ENCODE results near the gene COMMD1.
"Not testable (repeated sequence)": the region's sequence is repeated elsewhere in the genome, so short reads cannot be mapped to it uniquely, and the experiment has no call there.

COMMD1 gene

DNA sequence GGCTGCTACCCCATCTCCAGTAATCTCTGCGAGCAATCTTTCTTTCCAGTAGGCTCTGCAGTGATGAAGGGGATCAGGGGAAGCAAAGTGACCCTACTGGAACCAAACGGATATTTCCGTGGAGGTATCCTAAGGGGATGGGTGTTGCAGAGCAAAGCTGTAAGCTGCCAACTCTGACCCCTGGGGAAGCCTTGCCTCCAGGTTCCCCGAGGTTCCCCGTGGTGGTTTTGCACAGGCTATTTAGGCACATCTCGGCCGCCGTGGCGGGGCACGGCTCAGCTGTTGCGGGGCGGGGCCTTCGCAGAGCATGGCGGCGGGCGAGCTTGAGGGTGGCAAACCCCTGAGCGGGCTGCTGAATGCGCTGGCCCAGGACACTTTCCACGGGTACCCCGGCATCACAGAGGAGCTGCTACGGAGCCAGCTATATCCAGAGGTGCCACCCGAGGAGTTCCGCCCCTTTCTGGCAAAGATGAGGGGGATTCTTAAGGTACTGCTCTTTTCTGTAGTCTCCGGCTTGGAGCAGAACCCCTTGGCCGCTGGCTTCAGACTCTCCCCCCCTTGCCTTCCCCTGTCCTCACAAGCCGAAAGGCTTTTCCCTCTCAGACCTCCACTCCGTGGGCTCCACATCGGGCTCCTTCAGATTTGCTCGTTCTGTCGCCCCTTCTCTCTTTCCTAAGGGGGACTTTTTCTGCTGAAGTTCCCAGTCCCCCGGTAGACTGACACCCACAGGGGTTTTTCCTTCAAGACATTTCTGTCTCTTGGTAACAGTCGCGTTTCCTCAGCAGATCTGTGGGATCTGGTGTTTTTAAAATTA is at the start of gene COMMD1:
TSS of gene COMMD1 (plus strand) at position 303 of the 814 bp plus-strand sequence. CDS start at position 308, 5 bp downstream.
- peak within 1 kb of the TSS; percentile 96 for H3K4me3 Mint-ChIP-seq
- H3K36me3 Mint-ChIP-seq (ENCODE audit: low read depth): no peaks in the 10 kb centered on the region
- no peaks in the 10 kb centered on the region for H3K27me3 Mint-ChIP-seq (ENCODE audit: low read depth)
- H3K9me3 Mint-ChIP-seq: no peaks in the 10 kb centered on the region
- peaks cover 22% of the 10 kb centered on the region for H3K4me1 Mint-ChIP-seq (ENCODE audit: low read depth)
- peak within 1 kb of the TSS; percentile 85 for H3K27ac Mint-ChIP-seq

- Mint-ChIP-seq H3K36me3 (ENCODE audit: low read depth) (peaks cover 4% of the 10 kb centered on the region), H3K27ac (no peak overlapping the region), H3K4me3 (no peak overlapping the region), H3K4me1 (ENCODE audit: low read depth) (peaks cover 19% of the 10 kb centered on the region), H3K9me3 (no peaks in the 10 kb centered on the region), H3K27me3 (ENCODE audit: low read depth) (no peaks in the 10 kb centered on the region)
Measured at GRCh38 chr2:61857224-61857623, 48.2 kb upstream of the COMMD1 start.

GRCh38 chr2:61862085-61862484 is 43.4 kb upstream of the COMMD1 start:
- H3K9me3 Mint-ChIP-seq: no peaks in the 10 kb centered on the region
- no peaks in the 10 kb centered on the region for H3K27me3 Mint-ChIP-seq (ENCODE audit: low read depth)
- H3K4me1 Mint-ChIP-seq (ENCODE audit: low read depth): peaks cover 2% of the 10 kb centered on the region
- H3K4me3 Mint-ChIP-seq: no peak overlapping the region
- H3K36me3 Mint-ChIP-seq (ENCODE audit: low read depth): peaks cover 27% of the 10 kb centered on the region
- no peak overlapping the region for H3K27ac Mint-ChIP-seq

DNA sequence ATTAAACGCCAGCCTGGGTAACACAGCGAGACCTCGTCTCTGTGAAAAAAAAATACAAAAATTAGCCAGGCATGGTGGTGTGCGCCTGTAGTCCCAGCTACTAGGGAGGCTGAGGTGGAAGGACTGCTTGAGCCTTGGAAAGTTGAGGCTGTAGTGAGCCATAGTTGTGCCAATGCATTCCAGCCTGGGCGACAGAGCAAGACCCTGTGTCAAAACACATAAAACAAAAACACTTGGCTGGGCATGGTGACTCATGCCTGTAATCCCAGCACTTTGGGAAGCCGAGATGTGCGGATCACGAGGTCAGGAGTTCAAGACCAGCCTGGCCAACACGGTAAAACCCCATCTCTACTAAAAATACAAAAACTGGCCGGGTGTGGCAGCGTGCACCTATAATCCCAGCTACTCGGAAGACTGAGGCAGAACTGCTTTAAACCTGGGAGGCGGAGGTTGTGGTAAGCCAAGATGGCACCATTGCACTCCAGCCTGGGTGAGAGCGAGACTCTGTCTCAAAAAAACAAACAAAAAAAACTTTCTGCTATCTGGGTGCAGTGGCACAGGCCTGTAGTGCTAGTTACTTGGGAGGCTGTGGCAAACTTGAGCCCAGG is 38.9 kb upstream of the COMMD1 start:
- H3K27ac Mint-ChIP-seq; H3K4me1 Mint-ChIP-seq (ENCODE audit: low read depth); H3K9me3 Mint-ChIP-seq; H3K4me3 Mint-ChIP-seq; H3K27me3 Mint-ChIP-seq (ENCODE audit: low read depth): not testable (repeated sequence)
- peaks cover 44% of the 10 kb centered on the region for H3K36me3 Mint-ChIP-seq (ENCODE audit: low read depth)

DNA sequence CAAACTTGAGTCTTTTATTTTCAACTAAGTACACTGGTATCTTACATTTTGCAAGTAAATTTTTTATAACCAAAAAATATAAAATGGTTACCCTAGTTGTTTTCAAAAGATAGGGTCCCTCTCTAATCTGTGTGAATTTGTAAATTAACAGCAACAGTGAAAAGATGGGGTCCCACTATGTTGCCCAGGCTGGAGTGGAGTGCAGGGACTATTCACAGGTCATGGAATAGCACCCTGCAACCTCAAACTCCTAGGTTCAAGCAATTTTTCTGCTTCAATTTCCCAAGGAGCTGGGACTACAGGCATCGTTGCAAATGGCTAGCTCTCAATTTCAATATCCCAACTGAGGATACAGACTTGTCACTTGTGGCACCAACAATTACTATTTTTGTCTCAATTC is 29.1 kb upstream of the COMMD1 start:
- Mint-ChIP-seq H3K9me3 (no peaks in the 10 kb centered on the region), H3K4me3 (no peak overlapping the region), H3K36me3 (ENCODE audit: low read depth) (peaks cover 39% of the 10 kb centered on the region), H3K4me1 (ENCODE audit: low read depth) (peaks cover 3% of the 10 kb centered on the region), H3K27ac (no peak overlapping the region), H3K27me3 (ENCODE audit: low read depth) (no peaks in the 10 kb centered on the region)

DNA sequence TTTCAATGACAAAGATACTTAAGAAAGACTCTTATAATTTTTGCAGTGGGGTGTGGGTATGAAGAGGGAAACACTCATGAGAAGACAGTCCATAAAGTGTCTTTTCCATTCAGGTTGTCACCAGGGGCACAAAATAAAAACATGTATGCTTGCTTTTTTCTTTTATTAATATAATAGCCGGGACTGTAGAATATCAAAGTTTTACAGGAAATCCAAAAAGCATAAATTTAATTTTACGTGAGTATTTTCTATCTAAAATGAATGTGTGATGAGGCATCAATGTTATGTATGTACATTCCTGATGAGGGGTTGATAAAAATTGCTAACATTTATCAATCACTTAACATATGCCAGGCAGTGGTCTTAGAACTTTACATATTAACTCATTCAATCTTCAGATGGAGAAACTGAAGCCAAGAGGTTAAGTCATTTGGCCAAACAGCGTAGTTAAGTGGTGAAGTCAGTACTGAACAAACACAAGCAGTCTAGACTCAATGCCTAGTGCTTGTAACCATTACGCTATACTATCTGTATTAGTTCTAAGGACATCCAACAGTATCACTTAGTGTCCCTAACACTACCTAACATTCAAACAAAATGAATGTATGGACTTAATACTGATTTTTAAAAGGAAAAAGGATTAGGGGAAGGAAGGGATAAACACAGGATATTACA is 27.8 kb upstream of the COMMD1 start:
- H3K36me3 Mint-ChIP-seq (ENCODE audit: low read depth): peaks cover 32% of the 10 kb centered on the region
- no peak overlapping the region for H3K27ac Mint-ChIP-seq
- H3K9me3 Mint-ChIP-seq: no peaks in the 10 kb centered on the region
- no peaks in the 10 kb centered on the region for H3K27me3 Mint-ChIP-seq (ENCODE audit: low read depth)
- H3K4me3 Mint-ChIP-seq: no peak overlapping the region
- H3K4me1 Mint-ChIP-seq (ENCODE audit: low read depth): peaks cover 3% of the 10 kb centered on the region

DNA sequence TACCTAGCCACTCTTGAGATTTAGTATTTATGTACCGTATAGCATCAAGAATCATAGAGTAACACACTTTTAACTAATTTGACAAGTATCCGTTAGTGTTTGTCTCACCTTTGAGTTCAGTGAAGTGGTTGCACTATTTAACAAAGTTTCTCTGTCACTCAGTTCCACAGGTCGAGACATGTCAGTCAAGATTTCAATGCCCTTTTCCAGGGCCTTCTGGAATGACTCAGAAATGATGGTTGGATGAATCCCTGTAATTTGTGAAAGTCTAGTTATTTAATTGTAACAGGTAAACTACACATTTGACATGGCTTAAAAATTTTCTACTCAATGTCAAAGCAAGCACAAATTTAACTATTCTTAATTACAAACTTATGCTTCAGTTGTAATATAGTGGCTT is 26.7 kb upstream of the COMMD1 start:
- H3K9me3 Mint-ChIP-seq: no peaks in the 10 kb centered on the region
- H3K36me3 Mint-ChIP-seq (ENCODE audit: low read depth): peaks cover 37% of the 10 kb centered on the region
- H3K4me1 Mint-ChIP-seq (ENCODE audit: low read depth): peaks cover 3% of the 10 kb centered on the region
- no peak overlapping the region for H3K4me3 Mint-ChIP-seq
- H3K27ac Mint-ChIP-seq: no peak overlapping the region
- H3K27me3 Mint-ChIP-seq (ENCODE audit: low read depth): no peaks in the 10 kb centered on the region

DNA sequence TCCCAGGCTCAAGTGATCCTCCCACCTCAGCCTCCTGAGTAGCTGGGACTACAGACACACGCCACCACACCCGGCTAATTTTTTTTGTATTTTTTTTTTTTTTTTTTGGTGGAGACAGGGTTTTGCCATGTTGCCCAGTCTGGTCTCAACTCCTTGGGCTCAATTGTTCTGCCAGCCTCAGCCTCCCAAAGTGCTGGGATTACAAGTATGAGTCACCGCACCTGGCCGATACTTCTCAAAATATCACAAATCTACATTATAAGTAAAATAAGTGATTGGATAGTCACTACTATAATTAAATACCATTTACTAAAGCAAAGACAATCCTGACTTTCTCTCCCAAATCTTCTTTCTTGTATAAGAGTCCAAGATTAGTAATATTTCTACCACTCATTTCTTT is 26.1 kb upstream of the COMMD1 start:
- peaks cover 33% of the 10 kb centered on the region for H3K36me3 Mint-ChIP-seq (ENCODE audit: low read depth)
- H3K9me3 Mint-ChIP-seq; H3K27me3 Mint-ChIP-seq (ENCODE audit: low read depth); H3K4me3 Mint-ChIP-seq; H3K4me1 Mint-ChIP-seq (ENCODE audit: low read depth); H3K27ac Mint-ChIP-seq: not testable (repeated sequence)

DNA sequence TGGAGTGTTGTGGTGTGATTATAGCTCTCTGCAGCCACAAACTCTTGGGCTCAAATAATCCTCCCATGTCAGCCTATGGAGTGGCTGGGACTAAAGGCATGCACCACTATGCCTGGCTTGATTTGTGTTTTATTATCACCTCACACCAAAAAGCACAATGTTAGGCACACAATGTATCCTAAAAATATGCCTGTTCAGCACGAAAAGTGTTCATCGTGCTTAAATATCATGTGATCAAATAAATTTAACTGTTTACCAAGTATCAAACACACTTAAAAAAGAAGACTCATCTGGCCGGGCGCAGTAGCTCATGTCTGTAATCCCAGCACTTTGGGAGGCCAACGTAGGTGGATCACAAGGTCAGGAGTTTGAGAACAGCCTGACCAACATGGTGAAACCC is 22.6 kb upstream of the COMMD1 start:
- Mint-ChIP-seq H3K4me3 (no peak overlapping the region), H3K4me1 (ENCODE audit: low read depth) (peaks cover 23% of the 10 kb centered on the region), H3K36me3 (ENCODE audit: low read depth) (peaks cover 29% of the 10 kb centered on the region), H3K9me3 (no peaks in the 10 kb centered on the region), H3K27me3 (ENCODE audit: low read depth) (no peaks in the 10 kb centered on the region), H3K27ac (no peak overlapping the region)

- Mint-ChIP-seq H3K9me3 (no peaks in the 10 kb centered on the region), H3K4me1 (ENCODE audit: low read depth) (peaks cover 25% of the 10 kb centered on the region), H3K27me3 (ENCODE audit: low read depth) (no peaks in the 10 kb centered on the region), H3K36me3 (ENCODE audit: low read depth) (peaks cover 25% of the 10 kb centered on the region), H3K4me3 (peak overlapping the region; percentile 98), H3K27ac (no peak overlapping the region)
Measured at GRCh38 chr2:61885896-61886603, 19.4 kb upstream of the COMMD1 start.

DNA sequence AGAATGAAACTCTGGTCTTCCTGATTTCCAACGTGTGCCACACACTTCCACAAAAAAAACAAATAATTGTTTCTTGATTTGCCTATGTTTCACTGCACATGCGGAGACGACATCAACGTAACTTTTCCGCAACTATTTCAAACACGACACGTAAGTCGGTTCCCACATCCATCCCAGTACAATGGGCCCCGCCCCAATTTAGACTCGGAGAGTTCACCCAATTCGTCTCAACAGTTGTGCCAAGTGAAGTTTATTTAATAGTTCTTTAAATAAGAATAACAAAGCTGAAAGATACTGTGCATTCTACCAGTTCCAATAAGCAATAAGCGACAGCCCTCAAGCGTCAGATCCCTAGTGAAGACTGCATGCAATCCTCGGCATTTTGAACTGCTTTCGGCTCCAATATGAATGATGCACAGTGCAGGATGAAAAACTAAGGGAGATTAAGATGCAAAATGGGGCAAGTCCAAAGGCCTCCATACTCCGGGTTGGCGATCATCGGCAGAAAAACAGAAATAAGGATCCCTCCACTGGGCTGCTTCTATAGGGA is 17.7 kb upstream of the COMMD1 start:
- Mint-ChIP-seq H3K4me1 (ENCODE audit: low read depth) (peaks cover 25% of the 10 kb centered on the region), H3K36me3 (ENCODE audit: low read depth) (peaks cover 23% of the 10 kb centered on the region)

GRCh38 chr2:61888267-61889055 is 17.0 kb upstream of the COMMD1 start, which contains the start of gene CCT4:
Gene CCT4 (minus strand): TSS chr2:61888656. CDS start chr2:61888507, 149 bp downstream.
- Mint-ChIP-seq H3K4me3 (peak within 1 kb of the TSS; percentile 98), H3K27me3 (ENCODE audit: low read depth) (no peaks in the 10 kb centered on the region), H3K36me3 (ENCODE audit: low read depth) (peaks cover 17% of the 10 kb centered on the region), H3K9me3 (no peaks in the 10 kb centered on the region), H3K27ac (peak within 1 kb of the TSS; percentile 99), H3K4me1 (ENCODE audit: low read depth) (peaks cover 25% of the 10 kb centered on the region)

More for the DNA sequence above, 17.7 kb upstream of the COMMD1 start:
- H3K27me3 Mint-ChIP-seq (ENCODE audit: low read depth): no peaks in the 10 kb centered on the region
- no peaks in the 10 kb centered on the region for H3K9me3 Mint-ChIP-seq
- H3K27ac Mint-ChIP-seq: peak overlapping the region; percentile 99
- peak overlapping the region; percentile 98 for H3K4me3 Mint-ChIP-seq

DNA sequence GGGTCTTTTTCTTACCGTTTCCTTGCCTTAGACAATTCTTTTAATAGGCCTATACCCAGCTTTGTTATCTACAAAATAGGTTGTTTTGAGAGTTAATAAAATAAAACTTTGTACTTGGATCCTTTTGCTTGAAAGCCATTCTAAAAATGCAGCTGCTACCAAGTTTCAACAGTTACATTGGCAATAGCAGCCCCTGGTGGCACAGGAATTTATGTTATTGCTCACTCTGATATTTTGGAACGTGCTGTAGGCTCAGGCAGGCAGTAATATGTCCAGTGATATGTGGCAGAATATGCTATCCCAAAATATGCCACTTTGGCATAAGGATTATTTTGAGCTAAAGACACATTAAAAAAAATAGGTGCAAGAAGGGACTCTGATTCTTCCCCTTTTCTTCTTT is 6.7 kb upstream of the COMMD1 start:
- no peaks in the 10 kb centered on the region for H3K9me3 Mint-ChIP-seq
- H3K36me3 Mint-ChIP-seq (ENCODE audit: low read depth): no peaks in the 10 kb centered on the region
- H3K27ac Mint-ChIP-seq: no peak overlapping the region
- H3K4me1 Mint-ChIP-seq (ENCODE audit: low read depth): no peaks in the 10 kb centered on the region
- no peak overlapping the region for H3K4me3 Mint-ChIP-seq
- peaks cover 4% of the 10 kb centered on the region for H3K27me3 Mint-ChIP-seq (ENCODE audit: low read depth)

Data from T-helper 1 cell treated with Interleukin-12 subunit alpha and Interleukin-12 subunit beta and Interleukin-4 antibody, amounts not matched to agents 30 μg/mL and 1 μg/mL, for 36 hours (primary cell).